Measurements from ENCODE around the gene STOML1. TPM values are rescaled to one million over a fixed set of nuclear protein-coding genes. Genes with fewer than 3 reads are reported as not detected.

The STOML1 gene
- total and polyA plus RNA-seq, 10 of the 15 experiments (the other 5 are each of a cell fraction or from before 2014, with no cell fraction given) = 0.14 to 13.6 (median 8.3) TPM

GRCh38 chr15:73955326-73955725 is 36.8 kb downstream of the STOML1 start:
- 19% methylated on average over 4 of the region's 4 CpGs for WGBS (ENCODE audit: insufficient coverage, insufficient replicate concordance, low lambda C conversion rate, missing lambda C conversion rate)
- RAD21 ChIA-PET (ENCODE audit: unreplicated experiment) = no interaction called here
- H2AFZ ChIP-seq (ENCODE audit: control insufficient read depth, low read depth, low read length) = no peak overlapping the region
- no peaks in the 10 kb centered on the region; the same call in 1 of the 2 replicates for H3K4me1 ChIP-seq (ENCODE audit: control insufficient read depth, insufficient read depth, low read length)
- DNase-seq (ENCODE audit: low read depth, low spot score) = no peak
- H3K36me3 ChIP-seq (ENCODE audit: control insufficient read depth in 2 of 2, insufficient read depth in 2 of 2, low read length in 1 of 2) = no peaks in the 10 kb centered on the region
- H4K20me1 ChIP-seq (ENCODE audit: control insufficient read depth, insufficient read depth) = no peaks in the 10 kb centered on the region
- TF ChIP-seq FOXK2 (IDR thresholded peaks at IDR 0.05) (no peak), CBX5 (IDR thresholded peaks at IDR 0.05; ENCODE audit: low read depth) (no peak), JUND (IDR thresholded peaks at IDR 0.05; ENCODE audit: low read depth, low read length) (no peak), USF1 (IDR thresholded peaks at IDR 0.05; ENCODE audit: borderline replicate concordance, extremely low read length, insufficient read depth, low read depth, low read length) (no peak), ESRRA (IDR thresholded peaks at IDR 0.05; ENCODE audit: low read length) (no peak), SIN3A (IDR thresholded peaks at IDR 0.05; ENCODE audit: low read depth, low read length) (no peak), NFYA (IDR thresholded peaks at IDR 0.05; ENCODE audit: borderline replicate concordance, low read depth, low read length) (no peak), MEF2A (IDR thresholded peaks at IDR 0.05; ENCODE audit: insufficient read depth, low read depth, low read length) (no peak), EED (IDR thresholded peaks at IDR 0.05; ENCODE audit: low read depth) (no peak), POLR2AphosphoS5 (IDR thresholded peaks at IDR 0.05; ENCODE audit: low read length) (no peak), TBL1XR1 (IDR thresholded peaks at IDR 0.05; ENCODE audit: low read depth, low read length) (no peak), CBX3 (IDR thresholded peaks at IDR 0.05; ENCODE audit: borderline replicate concordance, low read depth) (no peak), POLR2A (IDR thresholded peaks at IDR 0.05; ENCODE audit: low read depth, low read length) (no peak), NFIC (IDR thresholded peaks at IDR 0.05; ENCODE audit: low read depth, low read length) (no peak), MTA3 (IDR thresholded peaks at IDR 0.05; ENCODE audit: borderline replicate concordance, low read length) (no peak), FOS (IDR thresholded peaks at IDR 0.05; ENCODE audit: borderline replicate concordance, extremely low read depth, insufficient read length) (no peak), SRF (IDR thresholded peaks at IDR 0.05; ENCODE audit: low read depth in 2 of 2, low read length in 2 of 2) (no peak)
- TF ChIP-seq, protein P1, sequence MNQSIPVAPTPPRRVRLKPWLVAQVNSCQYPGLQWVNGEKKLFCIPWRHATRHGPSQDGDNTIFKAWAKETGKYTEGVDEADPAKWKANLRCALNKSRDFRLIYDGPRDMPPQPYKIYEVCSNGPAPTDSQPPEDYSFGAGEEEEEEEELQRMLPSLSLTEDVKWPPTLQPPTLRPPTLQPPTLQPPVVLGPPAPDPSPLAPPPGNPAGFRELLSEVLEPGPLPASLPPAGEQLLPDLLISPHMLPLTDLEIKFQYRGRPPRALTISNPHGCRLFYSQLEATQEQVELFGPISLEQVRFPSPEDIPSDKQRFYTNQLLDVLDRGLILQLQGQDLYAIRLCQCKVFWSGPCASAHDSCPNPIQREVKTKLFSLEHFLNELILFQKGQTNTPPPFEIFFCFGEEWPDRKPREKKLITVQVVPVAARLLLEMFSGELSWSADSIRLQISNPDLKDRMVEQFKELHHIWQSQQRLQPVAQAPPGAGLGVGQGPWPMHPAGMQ (IDR thresholded peaks at IDR 0.05; ENCODE audit: borderline replicate concordance) = no peak
- TF ChIP-seq, protein P2, sequence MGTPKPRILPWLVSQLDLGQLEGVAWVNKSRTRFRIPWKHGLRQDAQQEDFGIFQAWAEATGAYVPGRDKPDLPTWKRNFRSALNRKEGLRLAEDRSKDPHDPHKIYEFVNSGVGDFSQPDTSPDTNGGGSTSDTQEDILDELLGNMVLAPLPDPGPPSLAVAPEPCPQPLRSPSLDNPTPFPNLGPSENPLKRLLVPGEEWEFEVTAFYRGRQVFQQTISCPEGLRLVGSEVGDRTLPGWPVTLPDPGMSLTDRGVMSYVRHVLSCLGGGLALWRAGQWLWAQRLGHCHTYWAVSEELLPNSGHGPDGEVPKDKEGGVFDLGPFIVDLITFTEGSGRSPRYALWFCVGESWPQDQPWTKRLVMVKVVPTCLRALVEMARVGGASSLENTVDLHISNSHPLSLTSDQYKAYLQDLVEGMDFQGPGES (IDR thresholded peaks at IDR 0.05) = no peak
- intact Hi-C loops (cut with micrococcal nuclease; ENCODE audit: unreplicated experiment) = no loop called here
- H3K79me2 ChIP-seq (ENCODE audit: control insufficient read depth, insufficient read depth, low read length) = no peaks in the 10 kb centered on the region
- in situ Hi-C loops (cut with MboI) = no loop called here
- BruUV-seq (replicated peaks) = no TSS peak
- H3K4me3 ChIP-seq = no peak overlapping the region
- POLR2A ChIA-PET = no interaction called here
- ATAC-seq = no peak
- H3K9ac ChIP-seq (ENCODE audit: control insufficient read depth, insufficient read depth, low read length) = no peak overlapping the region
- CTCF ChIA-PET = interaction anchor here (1.4 kb wide), 1 partner anchor 10 kb away, joined by 6 read pairs; no protein-coding TSS in a partner anchor
- no peaks in the 10 kb centered on the region; a peak in 1 of 4 replicates for H3K27me3 ChIP-seq (replicated peaks in 1 of 2; ENCODE audit: control insufficient read depth in 2 of 2, insufficient read depth in 2 of 2, low read length in 1 of 2)
- SMC1A ChIA-PET (ENCODE audit: uncharacterized antibody, unreplicated experiment) = no interaction called here
- no peak for FAIRE-seq
- no peak overlapping the region for H3K27ac ChIP-seq (ENCODE audit: control insufficient read depth, insufficient read depth)
- no peaks in the 10 kb centered on the region for H3K9me3 ChIP-seq (replicated peaks; ENCODE audit: control insufficient read depth, insufficient read depth, low read length)
- no peak overlapping the region for H3K4me2 ChIP-seq (ENCODE audit: control insufficient read depth, insufficient read depth)
